Fibroblast of the aortic adventitia (primary cell): Measurements from ENCODE around the gene AMFR. TPM values are rescaled to one million over a fixed set of nuclear protein-coding genes. Genes with fewer than 3 reads are reported as not detected.
"Not testable (repeated sequence)": the region's sequence is repeated elsewhere in the genome, so short reads cannot be mapped to it uniquely, and the experiment has no call there.

ENCODE experiments used
- DNase-seq: peaks from one replicate; pipeline ENCODE4 v3.0.0-alpha.2; 2010; ENCODE audit warnings: low read depth
- H3K4me3 ChIP-seq: 2 replicates; pipeline ENCODE4 v1.5.1; 2011; ENCODE audit warnings: low read depth, mild to moderate bottlenecking, control low read depth, low read length, moderate library complexity
- total RNA-seq: library from RNA; depleted of rRNA; stranded (reverse); fragments of >200 nt; gene quantifications from 2 replicates; pipeline ENCODE4 v1.2.3, GENCODE V29; 2012; ENCODE audit warnings: low replicate concordance
- TF ChIP-seq, protein P1 (sequence below): IDR thresholded peaks from 2 replicates; pipeline ENCODE4 v1.5.1; 2011; ENCODE audit warnings: mild to moderate bottlenecking, low read length, control low read depth, inconsistent platforms; ENCODE audit not compliant: insufficient read depth

Gene AMFR
- total RNA-seq, 1 donor, result 133 TPM

DNA sequence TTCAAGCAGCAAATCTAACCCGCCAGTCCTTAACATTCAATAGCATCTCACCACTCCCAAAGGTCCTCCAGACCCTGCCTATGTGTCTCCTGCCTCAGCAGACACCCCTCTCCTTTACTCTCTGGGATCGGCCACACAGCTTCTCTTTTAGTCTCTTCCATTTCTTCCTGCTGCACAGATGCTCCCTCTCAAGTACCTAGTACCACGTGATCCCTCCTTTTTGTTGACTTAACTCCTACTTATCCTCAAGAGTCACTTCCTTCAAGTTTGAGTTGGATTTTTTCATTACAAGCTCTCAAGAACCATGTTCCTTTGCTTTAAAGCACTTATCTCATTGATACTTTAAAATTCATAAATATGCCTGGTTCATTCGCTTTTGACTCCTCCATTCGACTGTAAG lies 24.9 kb downstream of the AMFR start:
- no peak for DNase-seq
- TF ChIP-seq, protein P1, sequence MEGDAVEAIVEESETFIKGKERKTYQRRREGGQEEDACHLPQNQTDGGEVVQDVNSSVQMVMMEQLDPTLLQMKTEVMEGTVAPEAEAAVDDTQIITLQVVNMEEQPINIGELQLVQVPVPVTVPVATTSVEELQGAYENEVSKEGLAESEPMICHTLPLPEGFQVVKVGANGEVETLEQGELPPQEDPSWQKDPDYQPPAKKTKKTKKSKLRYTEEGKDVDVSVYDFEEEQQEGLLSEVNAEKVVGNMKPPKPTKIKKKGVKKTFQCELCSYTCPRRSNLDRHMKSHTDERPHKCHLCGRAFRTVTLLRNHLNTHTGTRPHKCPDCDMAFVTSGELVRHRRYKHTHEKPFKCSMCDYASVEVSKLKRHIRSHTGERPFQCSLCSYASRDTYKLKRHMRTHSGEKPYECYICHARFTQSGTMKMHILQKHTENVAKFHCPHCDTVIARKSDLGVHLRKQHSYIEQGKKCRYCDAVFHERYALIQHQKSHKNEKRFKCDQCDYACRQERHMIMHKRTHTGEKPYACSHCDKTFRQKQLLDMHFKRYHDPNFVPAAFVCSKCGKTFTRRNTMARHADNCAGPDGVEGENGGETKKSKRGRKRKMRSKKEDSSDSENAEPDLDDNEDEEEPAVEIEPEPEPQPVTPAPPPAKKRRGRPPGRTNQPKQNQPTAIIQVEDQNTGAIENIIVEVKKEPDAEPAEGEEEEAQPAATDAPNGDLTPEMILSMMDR, result no peak
- H3K4me3 ChIP-seq, result no peak overlapping the region

DNA sequence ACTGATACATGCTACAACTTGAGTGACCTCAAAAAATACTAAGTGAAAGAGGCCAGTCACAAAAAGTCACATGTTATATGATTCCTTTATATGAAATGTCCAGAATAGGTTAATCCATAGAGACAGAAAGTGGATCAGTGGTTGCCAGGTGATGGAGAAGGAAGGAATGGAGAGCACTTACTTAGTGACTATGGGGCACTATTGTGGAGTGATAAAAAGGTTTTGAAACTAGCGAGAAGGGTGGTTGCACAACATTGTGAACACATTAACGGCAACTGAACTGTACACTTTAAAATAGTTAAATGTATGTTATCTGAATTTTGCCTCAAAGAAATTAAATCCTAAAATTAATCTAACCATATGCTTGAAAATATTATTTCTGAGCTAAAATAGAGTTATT lies 25.9 kb downstream of the AMFR start:
- H3K4me3 ChIP-seq, result no peak overlapping the region
- DNase-seq, result no peak
- TF ChIP-seq, protein P1, result no peak

DNA sequence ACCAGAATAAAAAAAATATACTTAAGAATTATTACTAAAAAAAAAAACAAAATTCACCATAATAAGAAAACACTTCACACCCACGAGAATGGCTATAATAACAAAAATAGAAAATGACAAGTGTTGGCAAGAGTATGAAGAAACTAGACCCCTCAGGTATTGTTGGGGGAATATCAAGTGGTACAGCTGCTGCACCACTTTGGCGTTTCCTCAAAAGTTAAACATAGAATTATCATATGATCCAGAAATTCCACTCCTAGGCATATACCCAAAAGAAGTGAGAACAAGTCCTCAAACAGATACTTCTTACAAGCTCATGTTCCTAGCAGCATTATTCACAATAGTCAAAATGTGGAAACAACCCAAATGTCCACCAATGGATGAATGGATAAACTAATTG lies 26.3 kb downstream of the AMFR start:
- H3K4me3 ChIP-seq, result no peak overlapping the region
- TF ChIP-seq, protein P1, result no peak
- DNase-seq, result no peak

DNA sequence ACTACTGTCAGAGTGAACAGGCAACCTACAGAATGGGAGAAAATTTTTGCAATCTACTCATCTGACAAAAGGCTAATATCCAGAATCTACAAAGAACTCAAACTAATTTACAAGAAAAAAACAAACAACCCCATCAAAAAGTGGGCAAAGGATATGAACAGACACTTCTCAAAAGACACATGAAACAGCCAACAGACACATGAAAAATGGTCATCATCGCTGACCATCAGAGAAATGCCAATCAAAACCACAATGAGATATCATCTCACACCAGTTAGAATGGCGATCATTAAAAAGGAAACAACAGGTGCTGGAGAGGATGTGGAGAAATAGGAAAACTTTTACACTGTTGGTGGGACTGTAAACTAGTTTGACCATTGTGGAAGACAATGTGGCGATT lies 28.6 kb downstream of the AMFR start:
- H3K4me3 ChIP-seq, DNase-seq: not testable (repeated sequence)

DNA sequence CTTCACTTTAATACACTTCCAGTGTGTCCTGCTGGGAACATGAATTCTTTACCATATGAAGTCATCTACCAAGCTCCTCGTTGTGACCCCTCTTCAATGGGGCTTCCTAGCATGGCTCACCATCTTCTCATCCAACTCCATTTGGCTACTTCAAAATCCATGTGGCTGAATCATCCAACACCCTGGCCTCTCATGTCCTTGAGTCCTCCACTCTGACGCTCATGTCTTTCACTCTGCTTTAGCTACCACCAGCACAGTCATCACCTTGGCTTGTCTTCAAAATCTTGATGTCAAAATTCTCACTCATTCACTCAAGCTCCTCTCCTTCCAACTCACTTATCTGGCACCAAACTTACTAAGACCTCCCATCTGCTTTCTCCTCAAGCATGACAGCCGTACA lies 35.8 kb downstream of the AMFR start:
- peak; percentile 81 for DNase-seq
- TF ChIP-seq, protein P1, result no peak
- H3K4me3 ChIP-seq, result no peak overlapping the region

DNA sequence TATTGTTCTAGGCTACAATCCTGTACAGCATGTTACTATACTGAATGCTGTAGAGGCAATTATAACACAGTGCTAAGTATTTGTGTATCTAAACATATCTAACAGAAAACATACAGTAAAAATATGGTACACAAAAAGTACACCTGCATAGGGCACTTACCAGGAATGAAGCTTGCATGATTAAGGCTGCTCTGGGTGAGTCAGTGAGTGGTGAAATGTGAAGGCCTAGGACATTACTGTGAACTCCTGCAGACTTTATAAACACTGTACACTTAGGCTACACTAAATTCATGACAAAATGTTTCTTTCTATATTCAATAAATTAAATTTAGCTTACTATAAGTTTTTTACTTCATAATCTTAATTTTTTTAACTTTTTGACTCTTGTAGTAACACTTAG lies 37.1 kb downstream of the AMFR start:
- TF ChIP-seq, protein P1, result no peak
- H3K4me3 ChIP-seq, result no peak overlapping the region
- no peak for DNase-seq

DNA sequence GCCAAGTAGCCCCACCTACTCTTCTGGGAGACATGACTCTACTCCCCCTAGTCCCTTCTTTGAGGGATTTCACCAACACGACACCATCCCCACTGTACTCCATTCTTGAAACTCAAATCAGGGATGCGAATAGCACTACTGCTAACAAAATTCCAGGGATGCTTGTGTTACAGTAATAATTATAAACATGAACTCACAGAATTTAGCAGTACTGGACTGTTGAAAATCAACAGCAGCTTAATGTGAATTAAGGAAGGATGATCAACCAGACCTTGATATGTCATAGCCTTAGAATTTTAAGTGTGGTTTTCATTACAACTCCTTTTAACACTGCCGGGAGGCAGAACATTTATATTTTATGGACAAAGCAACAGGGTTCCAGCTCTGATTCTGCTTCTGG lies 37.9 kb downstream of the AMFR start:
- no peak for DNase-seq
- no peak overlapping the region for H3K4me3 ChIP-seq

More for the DNA sequence above, 37.9 kb downstream of the AMFR start:
- TF ChIP-seq, protein P1, result no peak
